Panc1 (cell line): ENCODE data around the gene RASSF9. TPM values are rescaled to one million over a fixed set of nuclear protein-coding genes. Genes with fewer than 3 reads are reported as not detected.

ENCODE experiments used
- ATAC-seq: fragments of 200-7000 bp; cut with Tn5 transposase; 2 replicates; pipeline ENCODE4 v1.9.1; 2020; ENCODE audit warnings: mild to moderate bottlenecking, moderate library complexity
- BruUV-seq: library from RNA; stranded (reverse); fragments of 400-500 nt; replicated peaks from 2 replicates; lab custom pipeline; 2021; lab: Mats Ljungman, UMichigan
- CTCF ChIA-PET: fragments of 300-600 bp; sonication (Branson Sonifier 250); formaldehyde crosslinking; loops from one replicate; lab custom pipeline; 2022; ENCODE audit warnings: antibody characterized with exemption; lab: Charles Lee
- POLR2A ChIA-PET: fragments of 300-600 bp; sonication (Branson Sonifier 250); formaldehyde crosslinking; loops from one replicate; lab custom pipeline; 2022; ENCODE audit warnings: antibody characterized with exemption; lab: Charles Lee
- DNase-seq: peaks from one replicate; pipeline ENCODE4 v3.0.0-alpha.2; 2010; ENCODE audit warnings: low read depth, low spot score
- H3K27ac ChIP-seq: 2 replicates; pipeline ENCODE4 v1.5.1; 2011; ENCODE audit warnings: mild to moderate bottlenecking, low read length, inconsistent platforms
- H3K27me3 ChIP-seq: fragments of 200-500 bp; sonication (Bioruptor generic); 2 replicates; pipeline ENCODE4 v1.6.0; 2014; ENCODE audit warnings: low read length, inconsistent platforms; ENCODE audit not compliant: control insufficient read depth, insufficient read depth
- H3K36me3 ChIP-seq: fragments of 200-500 bp; sonication (Bioruptor generic); 2 replicates; pipeline ENCODE4 v1.5.1; 2014; ENCODE audit warnings: inconsistent platforms, mild to moderate bottlenecking, low read length, moderate library complexity; ENCODE audit not compliant: control insufficient read depth, insufficient read depth
- H3K4me1 ChIP-seq: 2 replicates; pipeline ENCODE4 v1.5.1; 2011; ENCODE audit warnings: inconsistent platforms, mild to moderate bottlenecking, low read length, moderate library complexity; ENCODE audit not compliant: control insufficient read depth, insufficient read depth
- H3K4me3 ChIP-seq, 2 experiments: 2 replicates each; pipeline ENCODE4 v1.5.1; 2011 to 2012; ENCODE audit warnings: low read depth in 2 of 2, low read length in 2 of 2, mild to moderate bottlenecking in 2 of 2, inconsistent platforms in 1 of 2, moderate library complexity in 1 of 2
- H3K9me3 ChIP-seq: fragments of 200-500 bp; sonication (Bioruptor generic); 2 replicates; pipeline ENCODE4 v1.5.1; 2014; ENCODE audit warnings: low read depth, mild to moderate bottlenecking, inconsistent platforms, low read length, moderate library complexity; ENCODE audit not compliant: control insufficient read depth, insufficient read depth
- CTCF ChIP-seq: fragments of 450-650 bp; IDR thresholded peaks from 2 replicates; pipeline ENCODE4 v1.5.1; 2017; ENCODE audit warnings: mild to moderate bottlenecking
- POLR2AphosphoS5 ChIP-seq: IDR thresholded peaks from 2 replicates; pipeline ENCODE4 v1.6.1; 2012; ENCODE audit warnings: mild to moderate bottlenecking, low read depth, low read length, moderate library complexity
- REST ChIP-seq, 2 experiments: IDR thresholded peaks; 2 replicates each; pipeline ENCODE4 v1.6.1; 2011 to 2012; ENCODE audit warnings: low read depth in 2 of 2, control low read depth in 1 of 2, low read length in 1 of 2, mild to moderate bottlenecking in 1 of 2, moderate library complexity in 1 of 2; ENCODE audit not compliant: insufficient read depth in 1 of 2
- SIN3A ChIP-seq: IDR thresholded peaks from 2 replicates; pipeline ENCODE4 v1.6.1; 2012; ENCODE audit warnings: low read depth, mild to moderate bottlenecking, low read length, moderate library complexity, borderline replicate concordance; ENCODE audit not compliant: insufficient read depth
- TCF7L2 ChIP-seq: IDR thresholded peaks from 2 replicates; pipeline ENCODE4 v1.6.1; 2011; ENCODE audit warnings: mild to moderate bottlenecking, low read depth, low read length, inconsistent platforms
- in situ Hi-C: cut with HindIII; loops from 2 replicates; pipeline ENCODE4 v1.10.0; 2016; ENCODE audit warnings: low sequenced_read_pairs, low pct_unique_long_range_greater_than_20kb
- intact Hi-C: fragments of 100-400 bp; cut with micrococcal nuclease; formaldehyde crosslinking; loops from one replicate; pipeline ENCODE4 v1.10.0; 2022; ENCODE audit not compliant: unreplicated experiment
- total RNA-seq: library from RNA; stranded (reverse); gene quantifications from one replicate; pipeline ENCODE4 v1.2.1, GENCODE V29; 2021; ENCODE audit not compliant: unreplicated experiment

RASSF9 gene
- total RNA-seq, 1 experiment from 2014 or later: 0.33 TPM

GRCh38 chr12:85755760-85756159 lies 80.4 kb downstream of the RASSF9 start:
- ATAC-seq: no peak
- Histone ChIP-seq H3K27me3 (no peaks in the 10 kb centered on the region), H3K4me3 (no peak overlapping the region), H3K9me3 (no peaks in the 10 kb centered on the region), H3K36me3 (no peaks in the 10 kb centered on the region), H3K27ac (no peak overlapping the region), H3K4me1 (no peaks in the 10 kb centered on the region)
- DNase-seq: no peak
- ChIA-PET POLR2A (no interaction called here), CTCF (no interaction called here)
- no peak for TF ChIP-seq SIN3A
- TF ChIP-seq POLR2AphosphoS5: no peak
- no peak for TF ChIP-seq REST (IDR thresholded peaks at IDR 0.05; ENCODE audit: insufficient read depth in 1 of 2, low read depth in 2 of 2, low read length in 1 of 2)
- no peak for TF ChIP-seq TCF7L2
- no peak for TF ChIP-seq CTCF
- in situ Hi-C loops: no loop called here
- intact Hi-C loops: no loop called here
- BruUV-seq: no TSS peak

Other genes starting within 250 kb of the RASSF9 start
- gene NTS, start 37.9 kb upstream of the RASSF9 start, total RNA-seq: 1.5 TPM